MG63 (cell line): ENCODE measurements around the gene SLC25A5. TPM values are rescaled to one million over a fixed set of nuclear protein-coding genes. Genes with fewer than 3 reads are reported as not detected.
"Not testable (repeated sequence)": the region's sequence is repeated elsewhere in the genome, so short reads cannot be mapped to it uniquely, and the experiment has no call there.

Source experiments
- DNase-seq: peaks from one replicate; pipeline ENCODE4 v3.0.0-alpha.2; 2020
- H3K27me3 ChIP-seq: fragments of 250-450 bp; sonication (Bioruptor Pico); 2 replicates; pipeline ENCODE4 v1.5.1; 2020; ENCODE audit warnings: mild to moderate bottlenecking, moderate library complexity
- H3K36me3 ChIP-seq: fragments of 250-450 bp; sonication (Bioruptor Pico); 2 replicates; pipeline ENCODE4 v1.5.1; 2020; ENCODE audit warnings: mild to moderate bottlenecking, moderate library complexity
- H3K4me3 ChIP-seq: fragments of 250-450 bp; sonication (Bioruptor Pico); 2 replicates; pipeline ENCODE4 v1.5.1; 2020; ENCODE audit warnings: mild to moderate bottlenecking, moderate library complexity
- H3K9me3 ChIP-seq: fragments of 250-450 bp; sonication (Bioruptor Pico); 2 replicates; pipeline ENCODE4 v1.5.1; 2020; ENCODE audit warnings: mild to moderate bottlenecking, moderate library complexity
- total RNA-seq: library from RNA; depleted of rRNA; stranded (reverse); fragments of >200 nt; shearing (Covaris generic); gene quantifications from 2 replicates; pipeline ENCODE4 v1.2.3, GENCODE V29; 2014; ENCODE audit warnings: low replicate concordance

The SLC25A5 gene
- total RNA-seq, 1 experiment from 2014 or later: 68.0 TPM

- H3K9me3 ChIP-seq: no peaks in the 10 kb centered on the region
- no peaks in the 10 kb centered on the region for H3K27me3 ChIP-seq
- peaks cover 27% of the 10 kb centered on the region for H3K36me3 ChIP-seq
- peak overlapping the region; percentile 98 for H3K4me3 ChIP-seq
- DNase-seq: peak; percentile 78
Observed at GRCh38 chrX:119468551-119469312, 488 bp downstream of the SLC25A5 start.

- DNase-seq: no peak
- H3K9me3 ChIP-seq: no peaks in the 10 kb centered on the region
- peak overlapping the region; percentile 98 for H3K4me3 ChIP-seq
- H3K27me3 ChIP-seq: no peaks in the 10 kb centered on the region
- H3K36me3 ChIP-seq: peaks cover 27% of the 10 kb centered on the region
Observed at GRCh38 chrX:119469313-119469635, 1.0 kb downstream of the SLC25A5 start.

- peaks cover 17% of the 10 kb centered on the region for H3K36me3 ChIP-seq
- H3K4me3 ChIP-seq: no peak overlapping the region
- no peaks in the 10 kb centered on the region for H3K27me3 ChIP-seq
- H3K9me3 ChIP-seq: no peaks in the 10 kb centered on the region
- DNase-seq: no peak
Observed at GRCh38 chrX:119474615-119475388, 6.6 kb downstream of the SLC25A5 start.

GRCh38 chrX:119475389-119476101 is 7.3 kb downstream of the SLC25A5 start:
- no peak for DNase-seq
- H3K27me3 ChIP-seq: no peaks in the 10 kb centered on the region
- H3K36me3 ChIP-seq: peaks cover 10% of the 10 kb centered on the region
- no peaks in the 10 kb centered on the region for H3K9me3 ChIP-seq
- H3K4me3 ChIP-seq: no peak overlapping the region

GRCh38 chrX:119477812-119478232 is 9.6 kb downstream of the SLC25A5 start:
- Histone ChIP-seq H3K27me3 (no peaks in the 10 kb centered on the region), H3K9me3 (no peaks in the 10 kb centered on the region), H3K4me3 (peak overlapping the region; percentile 12; the same call in 1 of the 2 replicates), H3K36me3 (no peaks in the 10 kb centered on the region)
- peak; percentile 13 for DNase-seq

- no peak for DNase-seq
- no peaks in the 10 kb centered on the region for H3K36me3 ChIP-seq
- no peak overlapping the region for H3K4me3 ChIP-seq
- H3K27me3 ChIP-seq: no peaks in the 10 kb centered on the region
- H3K9me3 ChIP-seq: no peaks in the 10 kb centered on the region
Observed at GRCh38 chrX:119478504-119478903, 10.3 kb downstream of the SLC25A5 start.

- DNase-seq: no peak
- no peaks in the 10 kb centered on the region for H3K27me3 ChIP-seq
- no peaks in the 10 kb centered on the region for H3K9me3 ChIP-seq
- H3K36me3 ChIP-seq: no peaks in the 10 kb centered on the region
- H3K4me3 ChIP-seq: no peak overlapping the region
Observed at GRCh38 chrX:119479845-119480244, 11.6 kb downstream of the SLC25A5 start.

- H3K27me3 ChIP-seq: no peaks in the 10 kb centered on the region
- H3K4me3 ChIP-seq: no peak overlapping the region
- DNase-seq: no peak
- H3K36me3 ChIP-seq: no peaks in the 10 kb centered on the region
- no peaks in the 10 kb centered on the region for H3K9me3 ChIP-seq
Observed at GRCh38 chrX:119481323-119481801, 13.1 kb downstream of the SLC25A5 start.

- H3K36me3 ChIP-seq: no peaks in the 10 kb centered on the region
- H3K4me3 ChIP-seq: no peak overlapping the region
- DNase-seq: no peak
- no peaks in the 10 kb centered on the region for H3K27me3 ChIP-seq
- no peaks in the 10 kb centered on the region for H3K9me3 ChIP-seq
Observed at GRCh38 chrX:119482041-119482440, 13.8 kb downstream of the SLC25A5 start.

GRCh38 chrX:119482481-119483480 is 14.5 kb downstream of the SLC25A5 start:
- Histone ChIP-seq H3K36me3 (no peaks in the 10 kb centered on the region), H3K27me3 (no peaks in the 10 kb centered on the region), H3K4me3 (peak overlapping the region; percentile 29), H3K9me3 (no peaks in the 10 kb centered on the region)
- peak; percentile 57 for DNase-seq

- Histone ChIP-seq H3K4me3 (no peak overlapping the region), H3K27me3 (no peaks in the 10 kb centered on the region), H3K9me3 (no peaks in the 10 kb centered on the region), H3K36me3 (no peaks in the 10 kb centered on the region)
- DNase-seq: no peak
Observed at GRCh38 chrX:119486745-119487144, 18.5 kb downstream of the SLC25A5 start.

- H3K4me3 ChIP-seq, DNase-seq, H3K36me3 ChIP-seq, H3K9me3 ChIP-seq, H3K27me3 ChIP-seq: not testable (repeated sequence)
Observed at GRCh38 chrX:119487766-119488165, 19.5 kb downstream of the SLC25A5 start.

GRCh38 chrX:119488749-119489148 is 20.5 kb downstream of the SLC25A5 start:
- no peaks in the 10 kb centered on the region for H3K36me3 ChIP-seq
- H3K27me3 ChIP-seq: no peaks in the 10 kb centered on the region
- DNase-seq: peak; percentile 32
- no peak overlapping the region for H3K4me3 ChIP-seq
- H3K9me3 ChIP-seq: no peaks in the 10 kb centered on the region

- DNase-seq: no peak
- Histone ChIP-seq H3K36me3 (no peaks in the 10 kb centered on the region), H3K4me3 (no peak overlapping the region), H3K9me3 (no peaks in the 10 kb centered on the region), H3K27me3 (no peaks in the 10 kb centered on the region)
Observed at GRCh38 chrX:119489212-119490074, 21.2 kb downstream of the SLC25A5 start.

GRCh38 chrX:119492463-119492862 is 24.2 kb downstream of the SLC25A5 start:
- no peaks in the 10 kb centered on the region for H3K27me3 ChIP-seq
- no peak overlapping the region for H3K4me3 ChIP-seq
- no peaks in the 10 kb centered on the region for H3K36me3 ChIP-seq
- no peaks in the 10 kb centered on the region for H3K9me3 ChIP-seq
- DNase-seq: no peak
